ENCODE measurements around the gene EFTUD2. TPM values are rescaled to one million over a fixed set of nuclear protein-coding genes. Genes with fewer than 3 reads are reported as not detected.

Gene EFTUD2
- total and polyA plus RNA-seq, 7 donors, result 20.6 to 93.1 (median 48.4) TPM

DNA sequence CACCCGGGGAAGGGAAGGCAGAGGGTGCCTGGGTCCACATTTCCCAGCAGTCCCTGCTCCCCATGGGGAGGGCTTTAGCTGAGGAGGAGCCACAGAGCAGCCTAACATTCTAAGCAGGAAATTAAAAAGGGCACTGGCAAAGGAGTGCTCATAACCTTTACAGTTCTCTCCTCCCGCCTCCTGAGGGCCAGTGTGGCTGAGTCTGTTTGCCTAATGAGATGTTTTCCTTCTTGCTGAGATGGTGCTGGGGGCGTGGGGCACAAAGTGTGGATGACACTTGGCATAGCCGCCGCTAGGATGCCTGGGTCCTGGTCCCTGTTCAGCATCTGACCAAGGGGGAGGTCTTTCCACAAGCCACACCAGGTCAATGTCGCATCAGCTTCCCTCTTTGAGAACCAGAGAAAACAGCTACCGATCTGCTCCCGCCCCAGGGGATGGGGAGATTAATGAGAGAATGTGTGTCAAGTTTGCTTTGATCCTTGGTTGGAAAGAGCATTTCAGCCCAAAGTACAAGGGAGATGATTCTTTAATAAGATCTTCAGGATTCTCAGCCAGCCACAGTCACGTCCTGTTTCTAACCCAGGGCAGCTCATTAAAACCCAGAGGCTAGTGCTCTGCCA is 42.6 kb upstream of the EFTUD2 start:
- 85 to 86% methylated on average over 9 of the region's 9 CpGs for WGBS, 2 donors
- H3K4me1 ChIP-seq, result peaks cover 0 to 6% (median 3%) of the 10 kb centered on the region in 4 donors
- intact Hi-C loops (cut with DNase I), result no loop called here
- H3K4me3 ChIP-seq, result no peak overlapping the region
- TF ChIP-seq CTCF (IDR thresholded peaks at IDR 0.05), result no peak
- no peak for TF ChIP-seq POLR2A (IDR thresholded peaks at IDR 0.05)
- TF ChIP-seq EP300 (IDR thresholded peaks at IDR 0.05), result no peak
- TF ChIP-seq POLR2AphosphoS5 (IDR thresholded peaks at IDR 0.05), result no peak
- no peaks in the 10 kb centered on the region for H3K36me3 ChIP-seq
- DNase-seq, result peak; percentile 40
- H3K27me3 ChIP-seq, result no peaks in the 10 kb centered on the region
- no peaks in the 10 kb centered on the region for H3K9me3 ChIP-seq
- H3K27ac ChIP-seq, result no peak overlapping the region

DNA sequence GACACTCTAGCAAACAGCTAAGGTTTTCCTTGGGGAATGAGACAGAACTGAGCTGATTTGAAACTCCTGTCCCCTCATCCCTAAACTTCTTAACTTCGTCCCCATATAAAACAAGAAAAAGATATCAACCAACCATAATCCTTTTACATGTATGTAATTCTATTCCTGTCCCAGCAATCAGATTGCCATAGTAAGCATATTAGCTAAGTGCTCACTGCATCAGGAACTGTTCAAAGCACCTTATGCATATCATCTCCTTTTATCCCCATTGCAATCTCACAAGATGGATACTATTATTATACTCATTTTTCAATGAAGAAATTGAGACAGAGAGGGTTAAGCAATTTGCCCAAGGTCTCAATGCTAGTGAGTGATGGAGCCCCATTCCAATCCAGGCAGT is 41.5 kb upstream of the EFTUD2 start:
- no peak for DNase-seq
- H3K36me3 ChIP-seq, result no peaks in the 10 kb centered on the region
- H3K9me3 ChIP-seq, result no peaks in the 10 kb centered on the region
- H3K4me3 ChIP-seq, result no peak overlapping the region
- peaks cover 0 to 6% (median 3%) of the 10 kb centered on the region in 4 donors for H3K4me1 ChIP-seq
- no peak overlapping the region for H3K27ac ChIP-seq
- TF ChIP-seq POLR2AphosphoS5 (IDR thresholded peaks at IDR 0.05) (no peak), CTCF (IDR thresholded peaks at IDR 0.05) (no peak), POLR2A (IDR thresholded peaks at IDR 0.05) (no peak), EP300 (IDR thresholded peaks at IDR 0.05) (no peak)
- intact Hi-C loops (cut with DNase I), result no loop called here
- H3K27me3 ChIP-seq, result no peaks in the 10 kb centered on the region
- 90 to 96% methylated on average over 1 of the region's 1 CpG for WGBS, 2 donors

GRCh38 chr17:44940317-44940716 is 41.1 kb upstream of the EFTUD2 start:
- Histone ChIP-seq H3K27me3 (no peaks in the 10 kb centered on the region), H3K4me1 (peaks cover 0 to 6% (median 3%) of the 10 kb centered on the region in 4 donors), H3K4me3 (no peak overlapping the region), H3K27ac (no peak overlapping the region), H3K9me3 (no peaks in the 10 kb centered on the region), H3K36me3 (no peaks in the 10 kb centered on the region)
- intact Hi-C loops (cut with DNase I), result no loop called here
- DNase-seq, result peak; percentile 6
- no peak for TF ChIP-seq POLR2AphosphoS5 (IDR thresholded peaks at IDR 0.05)
- no peak for TF ChIP-seq EP300 (IDR thresholded peaks at IDR 0.05)
- no peak for TF ChIP-seq CTCF (IDR thresholded peaks at IDR 0.05)
- no peak for TF ChIP-seq POLR2A (IDR thresholded peaks at IDR 0.05)
- 87 to 91% methylated on average over 4 of the region's 4 CpGs for WGBS, 2 donors

DNA sequence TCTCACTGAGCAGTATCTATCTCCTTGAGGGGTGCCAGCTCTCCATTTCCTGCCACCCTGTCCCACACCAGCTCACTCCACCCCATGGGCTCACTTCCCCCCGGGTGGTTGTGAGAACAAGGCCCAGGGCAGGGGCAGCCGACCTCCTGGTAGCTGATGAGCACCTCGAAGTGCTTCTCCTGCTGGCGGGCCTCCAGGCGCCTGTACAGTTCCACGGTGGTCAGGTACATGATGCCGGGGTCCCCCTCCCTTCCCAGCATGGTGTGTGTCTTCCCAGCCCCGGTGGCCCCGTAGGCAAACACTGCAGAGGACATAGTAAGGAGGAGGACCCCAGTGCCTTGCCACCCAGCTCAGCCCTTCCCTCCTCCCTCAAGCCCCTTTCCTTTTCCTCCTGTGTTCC is 35.9 kb upstream of the EFTUD2 start:
- WGBS, 2 donors, result 93 to 94% methylated on average over 9 of the region's 9 CpGs
- TF ChIP-seq EP300 (IDR thresholded peaks at IDR 0.05) (no peak), CTCF (IDR thresholded peaks at IDR 0.05) (no peak), POLR2AphosphoS5 (IDR thresholded peaks at IDR 0.05) (no peak), POLR2A (IDR thresholded peaks at IDR 0.05) (no peak)
- H3K4me3 ChIP-seq, result no peak overlapping the region
- DNase-seq, result peak; percentile 62
- no peak overlapping the region for H3K27ac ChIP-seq
- peaks cover 0 to 2% (median under 1%) of the 10 kb centered on the region in 4 donors for H3K4me1 ChIP-seq
- intact Hi-C loops (cut with DNase I), result no loop called here
- no peaks in the 10 kb centered on the region for H3K9me3 ChIP-seq
- no peaks in the 10 kb centered on the region for H3K27me3 ChIP-seq
- H3K36me3 ChIP-seq, result no peaks in the 10 kb centered on the region

DNA sequence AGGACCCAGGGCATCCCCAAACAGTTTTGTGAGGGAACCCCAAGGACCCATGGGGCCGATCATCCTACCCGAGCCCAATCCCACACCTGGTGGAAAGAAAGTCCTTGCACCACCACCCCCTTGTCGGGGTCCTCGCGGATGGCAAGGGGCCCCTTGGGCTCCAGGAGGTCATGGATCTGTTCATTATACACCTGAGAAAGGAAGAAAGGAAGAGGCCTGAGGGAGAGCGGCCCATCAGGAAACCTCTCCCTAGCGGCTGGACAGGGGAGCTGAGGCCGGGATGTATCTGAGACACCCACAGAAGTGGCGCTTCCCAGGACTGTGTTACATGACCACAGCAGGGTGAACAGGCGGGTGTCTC is 35.5 kb upstream of the EFTUD2 start:
- intact Hi-C loops (cut with DNase I), result no loop called here
- Histone ChIP-seq H3K36me3 (no peaks in the 10 kb centered on the region), H3K4me3 (no peak overlapping the region), H3K9me3 (no peaks in the 10 kb centered on the region), H3K4me1 (no peaks in the 10 kb centered on the region), H3K27ac (no peak overlapping the region), H3K27me3 (no peaks in the 10 kb centered on the region)
- 98% methylated on average over 10 of the region's 10 CpGs for WGBS, 2 donors
- TF ChIP-seq POLR2A (IDR thresholded peaks at IDR 0.05) (no peak), CTCF (IDR thresholded peaks at IDR 0.05) (no peak), POLR2AphosphoS5 (IDR thresholded peaks at IDR 0.05) (no peak), EP300 (IDR thresholded peaks at IDR 0.05) (no peak)
- peak; percentile 52 for DNase-seq
